Astrocyte (in vitro differentiated cells and primary cell): Measurements from ENCODE around the gene GPC3. TPM values are rescaled to one million over a fixed set of nuclear protein-coding genes. Genes with fewer than 3 reads are reported as not detected.

ENCODE experiments used
- DNase-seq: peaks from one replicate; pipeline ENCODE4 v3.0.0-alpha.2; 2010; ENCODE audit warnings: low read depth
- FAIRE-seq: peaks from 2 replicates; lab custom pipeline; 2011; peaks lifted over from hg19 to GRCh38; lab: Jason Lieb, UNC
- H2AFZ ChIP-seq: 2 replicates; pipeline ENCODE4 v1.6.0; 2012; ENCODE audit warnings: low read depth, low read length, inconsistent platforms
- H3K27ac ChIP-seq: 2 replicates; pipeline ENCODE4 v1.5.1; 2011; ENCODE audit warnings: low read depth, low read length, inconsistent platforms
- H3K27me3 ChIP-seq: 2 replicates; pipeline ENCODE4 v1.6.0; 2011; ENCODE audit warnings: low read length, inconsistent platforms; ENCODE audit not compliant: insufficient read depth
- H3K36me3 ChIP-seq: 2 replicates; pipeline ENCODE4 v1.5.1; 2011; ENCODE audit warnings: low read length, inconsistent platforms; ENCODE audit not compliant: insufficient read depth
- H3K4me1 ChIP-seq: 2 replicates; pipeline ENCODE4 v1.5.1; 2011; ENCODE audit warnings: low read length, inconsistent platforms; ENCODE audit not compliant: insufficient read depth
- H3K4me2 ChIP-seq: 2 replicates; pipeline ENCODE4 v1.6.0; 2012; ENCODE audit warnings: low read length, inconsistent platforms
- H3K4me3 ChIP-seq: 2 replicates; pipeline ENCODE4 v1.5.1; 2011; ENCODE audit warnings: low read depth, mild to moderate bottlenecking, low read length, inconsistent platforms; ENCODE audit not compliant: insufficient read depth
- H3K79me2 ChIP-seq: 2 replicates; pipeline ENCODE4 v1.6.0; 2012; ENCODE audit warnings: mild to moderate bottlenecking, low read length, inconsistent platforms; ENCODE audit not compliant: insufficient read depth
- H3K9ac ChIP-seq: 2 replicates; pipeline ENCODE4 v1.6.0; 2012; ENCODE audit warnings: mild to moderate bottlenecking, low read length, inconsistent platforms
- H3K9me3 ChIP-seq: 2 replicates; pipeline ENCODE4 v1.5.1; 2012; ENCODE audit warnings: low read depth, mild to moderate bottlenecking, low read length, inconsistent platforms; ENCODE audit not compliant: insufficient read depth
- H4K20me1 ChIP-seq: 2 replicates; pipeline ENCODE4 v1.6.0; 2012; ENCODE audit warnings: low read length, inconsistent platforms; ENCODE audit not compliant: insufficient read depth
- H3K27ac Mint-ChIP-seq: one replicate; pipeline ENCODE4 v1.8.0; 2021; ENCODE audit warnings: mild to moderate bottlenecking, mixed read lengths; ENCODE audit not compliant: unreplicated experiment
- H3K27me3 Mint-ChIP-seq: one replicate; pipeline ENCODE4 v1.8.0; 2021; ENCODE audit warnings: low read depth, mixed read lengths; ENCODE audit not compliant: unreplicated experiment
- H3K36me3 Mint-ChIP-seq: one replicate; pipeline ENCODE4 v1.8.0; 2021; ENCODE audit warnings: low read depth, mixed read lengths; ENCODE audit not compliant: unreplicated experiment
- H3K4me1 Mint-ChIP-seq: one replicate; pipeline ENCODE4 v1.8.0; 2021; ENCODE audit warnings: low read depth, mixed read lengths; ENCODE audit not compliant: unreplicated experiment
- H3K4me3 Mint-ChIP-seq: one replicate; pipeline ENCODE4 v1.8.0; 2021; ENCODE audit warnings: mild to moderate bottlenecking, moderate library complexity, mixed read lengths; ENCODE audit not compliant: unreplicated experiment
- H3K9me3 Mint-ChIP-seq: one replicate; pipeline ENCODE4 v1.8.0; 2021; ENCODE audit warnings: mild to moderate bottlenecking, mixed read lengths; ENCODE audit not compliant: unreplicated experiment
- CTCF ChIP-seq: IDR thresholded peaks from 2 replicates; pipeline ENCODE4 v1.5.1; 2011; ENCODE audit warnings: low read depth, mild to moderate bottlenecking, inconsistent platforms, low read length, moderate library complexity; ENCODE audit not compliant: insufficient read depth
- EZH2 ChIP-seq: IDR thresholded peaks from 2 replicates; pipeline ENCODE4 v1.6.1; 2012; ENCODE audit warnings: mild to moderate bottlenecking, low read length, inconsistent platforms; ENCODE audit not compliant: insufficient read depth
- total RNA-seq: library from RNA; stranded (reverse); gene quantifications from 2 replicates; pipeline ENCODE4 v1.2.1, GENCODE V29; 2021

GPC3 gene
- total RNA-seq, 1 donor from 2014 or later = 8.2 TPM

GRCh38 chrX:133956570-133957340 is 28.6 kb downstream of the GPC3 start:
- Histone ChIP-seq H3K27ac (no peak overlapping the region), H3K4me2 (no peak overlapping the region), H3K4me3 (no peak overlapping the region), H3K27me3 (no peaks in the 10 kb centered on the region), H3K79me2 (no peaks in the 10 kb centered on the region), H3K9ac (no peak overlapping the region), H2AFZ (no peak overlapping the region), H3K4me1 (no peaks in the 10 kb centered on the region), H3K9me3 (no peaks in the 10 kb centered on the region), H4K20me1 (no peaks in the 10 kb centered on the region), H3K36me3 (no peaks in the 10 kb centered on the region)
- Mint-ChIP-seq H3K9me3 (no peaks in the 10 kb centered on the region), H3K4me3 (no peak overlapping the region), H3K36me3 (no peaks in the 10 kb centered on the region), H3K4me1 (no peaks in the 10 kb centered on the region), H3K27ac (no peak overlapping the region), H3K27me3 (no peaks in the 10 kb centered on the region)
- TF ChIP-seq CTCF (no peak), EZH2 (no peak)
- DNase-seq (no peak), FAIRE-seq (peak; percentile 23)

DNA sequence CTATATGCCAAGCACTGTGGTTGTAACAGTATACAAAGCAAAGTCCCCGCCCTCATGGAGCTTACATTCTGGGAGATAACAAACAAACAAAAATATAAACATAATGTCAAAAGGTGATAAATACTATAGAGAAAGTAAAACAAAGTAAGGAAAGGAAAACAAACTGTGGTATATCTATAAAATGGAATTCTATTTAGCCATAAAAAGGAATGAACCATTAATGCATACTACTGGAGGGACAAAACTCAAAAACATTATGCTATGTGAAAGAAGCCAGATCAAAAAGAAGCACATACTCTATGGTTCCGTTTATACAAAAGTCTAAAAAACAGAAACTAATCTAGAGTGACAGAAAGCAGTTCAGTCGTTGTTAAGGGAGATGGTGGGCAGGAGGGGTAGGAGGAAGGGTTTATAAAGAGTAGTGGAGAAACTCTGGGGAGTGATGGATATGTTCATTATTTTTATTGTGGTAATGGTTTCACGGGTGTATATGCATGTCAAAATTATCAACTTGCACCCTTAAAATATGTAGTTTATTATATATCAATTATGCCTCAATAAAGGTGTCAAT is 31.5 kb downstream of the GPC3 start:
- Histone ChIP-seq H3K36me3 (no peaks in the 10 kb centered on the region), H3K9me3 (no peaks in the 10 kb centered on the region), H3K27me3 (no peaks in the 10 kb centered on the region), H3K4me3 (no peak overlapping the region), H3K4me2 (no peak overlapping the region), H2AFZ (no peak overlapping the region), H3K27ac (no peak overlapping the region), H4K20me1 (no peaks in the 10 kb centered on the region), H3K79me2 (no peaks in the 10 kb centered on the region), H3K9ac (no peak overlapping the region), H3K4me1 (no peaks in the 10 kb centered on the region)
- TF ChIP-seq EZH2 (no peak), CTCF (no peak)
- H3K36me3 Mint-ChIP-seq = no peaks in the 10 kb centered on the region
- H3K27me3 Mint-ChIP-seq = peaks cover 2% of the 10 kb centered on the region
- no peaks in the 10 kb centered on the region for H3K9me3 Mint-ChIP-seq
- no peak for FAIRE-seq
- no peak overlapping the region for H3K4me3 Mint-ChIP-seq
- H3K27ac Mint-ChIP-seq = no peak overlapping the region
- no peak for DNase-seq
- no peaks in the 10 kb centered on the region for H3K4me1 Mint-ChIP-seq

DNA sequence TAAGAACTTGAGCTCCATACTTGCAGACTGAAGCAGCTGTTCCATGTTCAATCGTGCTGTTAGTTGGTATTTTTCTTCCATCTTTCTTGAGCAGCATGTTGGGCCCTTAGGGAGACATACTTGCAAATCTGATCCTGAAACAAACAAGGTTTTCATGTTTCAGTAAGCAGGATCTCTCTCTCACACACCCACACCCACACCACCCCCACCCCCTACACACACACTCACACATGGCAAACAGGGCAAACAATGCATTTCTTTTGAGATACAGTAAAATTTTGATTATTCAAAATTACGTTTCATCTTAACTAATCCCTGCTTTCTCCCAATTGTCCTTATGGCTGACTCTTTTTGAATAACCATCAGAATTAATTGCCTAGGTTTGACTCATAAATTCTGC is 32.3 kb downstream of the GPC3 start:
- H4K20me1 ChIP-seq = no peaks in the 10 kb centered on the region
- H2AFZ ChIP-seq = no peak overlapping the region
- H3K27me3 ChIP-seq = no peaks in the 10 kb centered on the region
- FAIRE-seq (peak; percentile 45), DNase-seq (no peak)
- no peak overlapping the region for H3K4me2 ChIP-seq
- no peaks in the 10 kb centered on the region for H3K4me1 Mint-ChIP-seq
- no peaks in the 10 kb centered on the region for H3K9me3 Mint-ChIP-seq
- H3K27me3 Mint-ChIP-seq = peaks cover 2% of the 10 kb centered on the region
- H3K9me3 ChIP-seq = no peaks in the 10 kb centered on the region
- no peak overlapping the region for H3K27ac Mint-ChIP-seq
- H3K27ac ChIP-seq = no peak overlapping the region
- H3K4me3 Mint-ChIP-seq = no peak overlapping the region
- no peaks in the 10 kb centered on the region for H3K36me3 Mint-ChIP-seq
- H3K36me3 ChIP-seq = no peaks in the 10 kb centered on the region
- no peak overlapping the region for H3K4me3 ChIP-seq
- no peak overlapping the region for H3K9ac ChIP-seq
- H3K79me2 ChIP-seq = no peaks in the 10 kb centered on the region
- no peaks in the 10 kb centered on the region for H3K4me1 ChIP-seq
- TF ChIP-seq CTCF = no peak
